Glutamatergic neuron (in vitro differentiated cells): ENCODE results near the gene TMEM129. TPM values are rescaled to one million over a fixed set of nuclear protein-coding genes. Genes with fewer than 3 reads are reported as not detected.
A peak's percentile ranks its signal among the peaks of the same experiment; 100 is the strongest.

ENCODE experiments used
- DNase-seq: peaks from one replicate; pipeline ENCODE4 v3.0.0; 2022
- H3K27ac Mint-ChIP-seq: one replicate; pipeline ENCODE4 v1.8.0; 2020; ENCODE audit warnings: mild to moderate bottlenecking, mixed read lengths, inconsistent platforms; ENCODE audit not compliant: unreplicated experiment
- H3K27me3 Mint-ChIP-seq: one replicate; pipeline ENCODE4 v1.8.0; 2020; ENCODE audit warnings: mild to moderate bottlenecking, moderate library complexity, mixed read lengths, inconsistent platforms; ENCODE audit not compliant: unreplicated experiment
- H3K36me3 Mint-ChIP-seq: one replicate; pipeline ENCODE4 v1.8.0; 2020; ENCODE audit warnings: mild to moderate bottlenecking, mixed read lengths, inconsistent platforms; ENCODE audit not compliant: unreplicated experiment
- H3K4me1 Mint-ChIP-seq: one replicate; pipeline ENCODE4 v1.8.0; 2020; ENCODE audit warnings: mild to moderate bottlenecking, low read depth, mixed read lengths, inconsistent platforms; ENCODE audit not compliant: unreplicated experiment
- H3K4me3 Mint-ChIP-seq: one replicate; pipeline ENCODE4 v1.8.0; 2020; ENCODE audit warnings: mild to moderate bottlenecking, mixed read lengths, inconsistent platforms; ENCODE audit not compliant: unreplicated experiment
- H3K9me3 Mint-ChIP-seq: one replicate; pipeline ENCODE4 v1.8.0; 2020; ENCODE audit warnings: mild to moderate bottlenecking, moderate library complexity, mixed read lengths, inconsistent platforms; ENCODE audit not compliant: unreplicated experiment
- total RNA-seq: library from RNA; stranded (reverse); fragmentation: NEBNext Ultra II Directional; extraction: Animal tissue kit (Norgen Biotek cat#: 25700); gene quantifications from one replicate; pipeline ENCODE4 v1.2.1, GENCODE V29; 2021; ENCODE audit not compliant: unreplicated experiment
- TF ChIP-seq, protein P1 (sequence below): fragments of 200-600 bp; sonication (generic); IDR thresholded peaks from one replicate; pipeline ENCODE4 v1.5.0; 2021; ENCODE audit not compliant: partially characterized antibody, unreplicated experiment

Gene TMEM129
- total RNA-seq, 1 donor from 2014 or later, result 23.8 TPM

DNA sequence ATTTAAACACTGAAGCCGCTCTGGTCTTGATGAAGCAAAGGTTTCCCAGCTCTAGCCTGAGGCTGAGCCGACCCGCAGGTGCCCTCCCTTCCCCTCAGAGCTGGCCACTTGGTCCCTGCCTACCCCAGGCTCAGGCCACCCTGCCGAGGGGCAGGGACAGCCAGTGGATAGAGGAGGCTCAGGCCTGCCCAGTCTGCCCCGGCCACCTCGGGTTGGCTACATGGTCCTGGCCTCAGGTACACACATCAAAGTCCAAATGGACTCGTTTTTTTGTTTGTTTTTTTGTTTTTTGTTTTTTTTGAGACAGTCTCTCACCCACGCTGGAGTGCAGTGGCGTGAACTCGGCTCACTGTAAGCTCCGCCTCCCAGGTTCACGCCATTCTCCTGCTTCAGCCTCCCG lies 24.0 kb upstream of the TMEM129 start:
- H3K4me3 Mint-ChIP-seq, result no peak overlapping the region
- peaks cover 3% of the 10 kb centered on the region for H3K27me3 Mint-ChIP-seq
- TF ChIP-seq, protein P1, sequence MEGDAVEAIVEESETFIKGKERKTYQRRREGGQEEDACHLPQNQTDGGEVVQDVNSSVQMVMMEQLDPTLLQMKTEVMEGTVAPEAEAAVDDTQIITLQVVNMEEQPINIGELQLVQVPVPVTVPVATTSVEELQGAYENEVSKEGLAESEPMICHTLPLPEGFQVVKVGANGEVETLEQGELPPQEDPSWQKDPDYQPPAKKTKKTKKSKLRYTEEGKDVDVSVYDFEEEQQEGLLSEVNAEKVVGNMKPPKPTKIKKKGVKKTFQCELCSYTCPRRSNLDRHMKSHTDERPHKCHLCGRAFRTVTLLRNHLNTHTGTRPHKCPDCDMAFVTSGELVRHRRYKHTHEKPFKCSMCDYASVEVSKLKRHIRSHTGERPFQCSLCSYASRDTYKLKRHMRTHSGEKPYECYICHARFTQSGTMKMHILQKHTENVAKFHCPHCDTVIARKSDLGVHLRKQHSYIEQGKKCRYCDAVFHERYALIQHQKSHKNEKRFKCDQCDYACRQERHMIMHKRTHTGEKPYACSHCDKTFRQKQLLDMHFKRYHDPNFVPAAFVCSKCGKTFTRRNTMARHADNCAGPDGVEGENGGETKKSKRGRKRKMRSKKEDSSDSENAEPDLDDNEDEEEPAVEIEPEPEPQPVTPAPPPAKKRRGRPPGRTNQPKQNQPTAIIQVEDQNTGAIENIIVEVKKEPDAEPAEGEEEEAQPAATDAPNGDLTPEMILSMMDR, result no peak
- peaks cover 11% of the 10 kb centered on the region for H3K4me1 Mint-ChIP-seq
- no peaks in the 10 kb centered on the region for H3K36me3 Mint-ChIP-seq
- no peak overlapping the region for H3K27ac Mint-ChIP-seq
- no peak for DNase-seq
- peaks cover 5% of the 10 kb centered on the region for H3K9me3 Mint-ChIP-seq

- TF ChIP-seq, protein P1, result no peak
- peaks cover 5% of the 10 kb centered on the region for H3K9me3 Mint-ChIP-seq
- H3K4me3 Mint-ChIP-seq, result no peak overlapping the region
- DNase-seq, result no peak
- H3K4me1 Mint-ChIP-seq, result peaks cover 11% of the 10 kb centered on the region
- peaks cover 3% of the 10 kb centered on the region for H3K27me3 Mint-ChIP-seq
- H3K27ac Mint-ChIP-seq, result no peak overlapping the region
- no peaks in the 10 kb centered on the region for H3K36me3 Mint-ChIP-seq
Measured at GRCh38 chr4:1744552-1744951, 23.4 kb upstream of the TMEM129 start.

GRCh38 chr4:1743975-1744374 lies 22.9 kb upstream of the TMEM129 start:
- Mint-ChIP-seq H3K27ac (no peak overlapping the region), H3K36me3 (peaks cover under 1% of the 10 kb centered on the region), H3K4me3 (no peak overlapping the region), H3K27me3 (peaks cover 3% of the 10 kb centered on the region), H3K9me3 (peaks cover 5% of the 10 kb centered on the region), H3K4me1 (peaks cover 11% of the 10 kb centered on the region)
- TF ChIP-seq, protein P1, result no peak
- no peak for DNase-seq

DNA sequence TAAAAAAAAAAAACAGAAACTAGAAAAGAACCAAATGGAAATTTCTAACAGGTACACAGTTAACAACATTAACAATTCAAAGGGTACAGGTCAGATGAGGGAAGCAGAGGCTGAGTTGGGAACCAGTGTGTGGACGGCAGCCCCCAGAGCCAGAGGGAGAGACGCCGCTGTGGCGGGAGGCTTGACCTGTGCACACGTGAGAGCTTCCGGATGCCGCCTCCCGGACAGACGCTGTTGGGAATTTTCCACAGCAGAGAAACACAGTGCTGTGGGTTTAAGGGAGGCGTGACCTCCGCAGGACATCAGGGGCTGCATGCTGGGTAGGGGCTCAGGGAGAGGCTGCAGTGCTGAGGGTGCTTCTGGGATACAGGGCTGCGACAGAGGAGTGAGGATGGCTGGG lies 22.4 kb upstream of the TMEM129 start:
- Mint-ChIP-seq H3K27ac (peak overlapping the region; percentile 4), H3K9me3 (peaks cover 9% of the 10 kb centered on the region), H3K36me3 (peaks cover 5% of the 10 kb centered on the region), H3K4me3 (no peak overlapping the region), H3K27me3 (peaks cover 3% of the 10 kb centered on the region), H3K4me1 (peaks cover 11% of the 10 kb centered on the region)
- no peak for DNase-seq
- TF ChIP-seq, protein P1, result no peak

DNA sequence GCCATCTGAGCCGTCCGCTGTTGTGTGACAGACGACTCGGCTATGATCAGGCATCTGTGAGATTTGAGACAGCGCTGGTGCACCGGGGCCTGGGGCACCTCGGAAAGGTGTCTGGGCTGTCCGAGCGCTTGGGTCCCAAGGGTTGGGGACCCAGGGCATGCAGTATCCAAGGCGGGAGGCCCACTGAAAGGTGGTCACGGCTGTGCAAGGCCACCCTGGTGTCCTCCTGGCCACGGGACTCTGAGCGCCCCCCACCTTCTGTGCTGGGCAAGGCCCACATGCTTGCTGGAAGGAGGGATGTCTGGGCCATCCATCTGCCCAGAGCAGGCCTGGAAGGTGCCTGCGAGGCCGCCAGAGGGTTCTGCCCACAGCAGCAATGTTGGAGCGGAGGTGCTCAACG lies 20.1 kb upstream of the TMEM129 start:
- Mint-ChIP-seq H3K27ac (no peak overlapping the region), H3K4me1 (peaks cover 11% of the 10 kb centered on the region), H3K4me3 (no peak overlapping the region), H3K36me3 (peaks cover 7% of the 10 kb centered on the region), H3K27me3 (peaks cover 5% of the 10 kb centered on the region), H3K9me3 (peaks cover 12% of the 10 kb centered on the region)
- TF ChIP-seq, protein P1, result no peak
- no peak for DNase-seq
